Transverse colon (tissue), 4 donors: ENCODE results near the gene ANKRD33. TPM values are rescaled to one million over a fixed set of nuclear protein-coding genes. Genes with fewer than 3 reads are reported as not detected.
A peak's percentile ranks its signal among the peaks of the same experiment; 100 is the strongest.

Source experiments
- DNase-seq: peaks from one replicate; pipeline ENCODE4 v3.0.0-alpha.2; 2019
- H3K27ac ChIP-seq, 4 donors: fragments of 200-600 bp; sonication (generic); 2 replicates each; pipeline ENCODE4 v1.5.1; 2016 to 2018; ENCODE audit warnings: inconsistent platforms in 4 of 4
- H3K27me3 ChIP-seq: fragments of 200-600 bp; sonication (generic); 2 replicates; pipeline ENCODE4 v1.5.1; 2017; ENCODE audit warnings: inconsistent platforms
- H3K36me3 ChIP-seq, 4 donors: fragments of 200-600 bp; sonication (generic); 2 replicates each; pipeline ENCODE4 v1.5.1; 2017 to 2019; ENCODE audit warnings: inconsistent platforms in 4 of 4
- H3K4me1 ChIP-seq, 4 donors: fragments of 200-600 bp; sonication (generic); 2 replicates each; pipeline ENCODE4 v1.5.1; 2017 to 2020; ENCODE audit warnings: inconsistent platforms in 4 of 4
- H3K4me3 ChIP-seq, 4 donors: fragments of 200-600 bp; sonication (generic); 1 replicate in 1 of 4; 2 replicates in 3 of 4; pipeline versions ENCODE4 v1.5.1 to v1.6.1; 2017 to 2019; ENCODE audit warnings: inconsistent platforms in 4 of 4
- H3K9me3 ChIP-seq, 2 donors: fragments of 200-600 bp; sonication (generic); 2 replicates each; pipeline ENCODE4 v1.5.1; 2017 to 2019; ENCODE audit warnings: inconsistent platforms in 2 of 2
- CTCF ChIP-seq, 5 experiments: fragments of 200-600 bp in 3 of 5; fragments of 450-650 bp in 2 of 5; sonication (generic) in 3 of 5; IDR thresholded peaks; 1 replicate in 2 of 5; 2 replicates in 3 of 5; pipeline ENCODE4 v1.5.1; 2016 to 2017; ENCODE audit warnings: antibody characterized with exemption in 5 of 5, inconsistent platforms in 3 of 5, mild to moderate bottlenecking in 2 of 5, moderate library complexity in 1 of 5
- EP300 ChIP-seq: sonication (generic); formaldehyde crosslinking; IDR thresholded peaks from one replicate; pipeline ENCODE4 v1.6.1; 2017; ENCODE audit warnings: antibody characterized with exemption, low read depth
- POLR2A ChIP-seq: fragments of 450-650 bp; IDR thresholded peaks from one replicate; pipeline ENCODE4 v1.6.1; 2016; ENCODE audit warnings: antibody characterized with exemption, mild to moderate bottlenecking, moderate library complexity
- POLR2AphosphoS5 ChIP-seq, 3 donors: sonication (generic); formaldehyde crosslinking; IDR thresholded peaks; one replicate each; pipeline ENCODE4 v1.6.1; 2016; ENCODE audit warnings: antibody characterized with exemption in 3 of 3
- WGBS, 2 donors: methylation state at CpG; one replicate each; pipeline ENCODE4 v1.1.5; 2018; ENCODE audit warnings: low coverage in 1 of 2; 5-methylcytosine and 5-hydroxymethylcytosine counted together
- in situ Hi-C, 4 donors: fragments of 200-750 bp; cut with MboI; loops; one replicate each; pipeline versions ENCODE4 v1.15.0 to v1.15.1; 2017; ENCODE audit warnings: low sequenced_read_pairs in 3 of 4, low pct_ligation_motif_present in 1 of 4, low pct_unique_long_range_greater_than_20kb in 1 of 4
- intact Hi-C: fragments of 100-400 bp; cut with DNase I; formaldehyde crosslinking; loops from one replicate; pipeline ENCODE4 v1.15.1; 2023; ENCODE audit warnings: low total_unique reads
- total RNA-seq, 4 donors: library from RNA; depleted of rRNA; stranded (reverse); fragments of >200 nt; gene quantifications; one replicate each; pipeline ENCODE4 v1.1.0, GENCODE V29; 2016

Gene ANKRD33
- total RNA-seq, 4 donors from 2014 or later = not detected

- no peak for DNase-seq
- Histone ChIP-seq H3K36me3 (no peaks in the 10 kb centered on the region), H3K9me3 (no peaks in the 10 kb centered on the region), H3K27ac (no peak overlapping the region), H3K4me1 (peaks cover 8 to 22% (median 13%) of the 10 kb centered on the region in 4 donors), H3K27me3 (peaks cover 38% of the 10 kb centered on the region), H3K4me3 (no peak overlapping the region)
- in situ Hi-C loops (no loop called here), intact Hi-C loops (no loop called here)
- TF ChIP-seq CTCF (IDR thresholded peaks at IDR 0.05) (no peak), EP300 (no peak), POLR2AphosphoS5 (IDR thresholded peaks at IDR 0.05) (no peak), POLR2A (no peak)
- WGBS, 2 donors = 60 to 72% methylated on average over 1 to 6 of the region's 6 CpGs
Measured at GRCh38 chr12:51871126-51871525, 16.8 kb upstream of the ANKRD33 start.

- no peaks in the 10 kb centered on the region for H3K36me3 ChIP-seq
- peaks cover 8 to 22% (median 13%) of the 10 kb centered on the region in 4 donors for H3K4me1 ChIP-seq
- DNase-seq = peak; percentile 35
- intact Hi-C loops (no loop called here), in situ Hi-C loops (no loop called here)
- no peaks in the 10 kb centered on the region for H3K9me3 ChIP-seq
- no peak overlapping the region for H3K4me3 ChIP-seq
- H3K27ac ChIP-seq = no peak overlapping the region
- TF ChIP-seq POLR2AphosphoS5 (IDR thresholded peaks at IDR 0.05) (no peak), EP300 (no peak), CTCF (IDR thresholded peaks at IDR 0.05) (no peak), POLR2A (no peak)
- 56 to 100% methylated on average over 1 to 17 of the region's 17 CpGs for WGBS, 2 donors
- peaks cover 37% of the 10 kb centered on the region for H3K27me3 ChIP-seq
Measured at GRCh38 chr12:51871918-51872688, 15.8 kb upstream of the ANKRD33 start.

- WGBS, 2 donors = 96 to 97% methylated on average over 3 of the region's 3 CpGs
- intact Hi-C loops = no loop called here
- in situ Hi-C loops = no loop called here
- Histone ChIP-seq H3K27ac (no peak overlapping the region), H3K9me3 (no peaks in the 10 kb centered on the region), H3K4me1 (peaks cover 8 to 22% (median 13%) of the 10 kb centered on the region in 4 donors), H3K27me3 (peaks cover 33% of the 10 kb centered on the region), H3K36me3 (no peaks in the 10 kb centered on the region), H3K4me3 (no peak overlapping the region)
- DNase-seq = no peak
- TF ChIP-seq CTCF (IDR thresholded peaks at IDR 0.05) (no peak), POLR2AphosphoS5 (IDR thresholded peaks at IDR 0.05) (no peak), EP300 (no peak), POLR2A (no peak)
Measured at GRCh38 chr12:51872689-51872981, 15.3 kb upstream of the ANKRD33 start.

- in situ Hi-C loops (no loop called here), intact Hi-C loops (no loop called here)
- Histone ChIP-seq H3K36me3 (no peaks in the 10 kb centered on the region), H3K4me3 (no peak overlapping the region), H3K27me3 (peaks cover 25% of the 10 kb centered on the region), H3K27ac (no peak overlapping the region), H3K4me1 (peaks cover 8 to 21% (median 13%) of the 10 kb centered on the region in 4 donors), H3K9me3 (no peaks in the 10 kb centered on the region)
- no peak for TF ChIP-seq CTCF (IDR thresholded peaks at IDR 0.05)
- TF ChIP-seq POLR2AphosphoS5 (IDR thresholded peaks at IDR 0.05) = no peak
- TF ChIP-seq POLR2A = no peak
- no peak for TF ChIP-seq EP300
- WGBS, 2 donors = 79 to 90% methylated on average over 2 to 8 of the region's 8 CpGs
- no peak for DNase-seq
Measured at GRCh38 chr12:51873251-51873994, 14.5 kb upstream of the ANKRD33 start.
